K562 (cell line): Measurements from ENCODE around the gene ZBTB32. TPM values are rescaled to one million over a fixed set of nuclear protein-coding genes. Genes with fewer than 3 reads are reported as not detected.

Experiments
- COPS2 ChIP-seq: fragments of 450-650 bp; conservative IDR thresholded peaks from 2 replicates; pipeline ENCODE4 v1.6.1; 2016; ENCODE audit warnings: mild to moderate bottlenecking, moderate library complexity
- ETS2 ChIP-seq: IDR thresholded peaks from 2 replicates; pipeline ENCODE4 v1.6.1; 2016; ENCODE audit warnings: borderline replicate concordance, missing genetic modification characterization, mild to moderate bottlenecking, moderate library complexity, missing compliant biosample characterization; ENCODE audit not compliant: poor library complexity, severe bottlenecking
- MCM7 ChIP-seq, 2 experiments: fragments of 450-650 bp; IDR thresholded peaks; 2 replicates each; pipeline ENCODE4 v1.6.1; 2016 to 2018
- RFX5 ChIP-seq: IDR thresholded peaks from 2 replicates; pipeline ENCODE4 v1.6.1; 2011; ENCODE audit warnings: low read depth, mild to moderate bottlenecking, improper control_type of control experiment, low read length
- RHOXF2B ChIP-seq: fragments of 250-450 bp; sonication (Bioruptor Pico); conservative IDR thresholded peaks from 2 replicates; pipeline ENCODE4 v1.5.1; 2021
- ZBED1 ChIP-seq: IDR thresholded peaks from 2 replicates; pipeline ENCODE4 v1.6.1; 2014
- ZKSCAN1 ChIP-seq: fragments of 150-350 bp; IDR thresholded peaks from 2 replicates; pipeline ENCODE4 v1.6.1; 2016; ENCODE audit warnings: low read depth, low read length
- ZNF165 ChIP-seq: fragments of 250-450 bp; sonication (Bioruptor Pico); IDR thresholded peaks from 2 replicates; pipeline ENCODE4 v1.4.0; 2020; ENCODE audit warnings: borderline replicate concordance
- ZNF224 ChIP-seq: sonication (generic); formaldehyde crosslinking; IDR thresholded peaks from 2 replicates; pipeline ENCODE4 v1.8.0; 2022; ENCODE audit warnings: mild to moderate bottlenecking, missing genetic modification reagents
- polyA plus RNA-seq, 8 experiments: library from polyadenylated mRNA; depleted of rRNA in 4 of 8; stranded (reverse) in 5 of 8; unstranded in 3 of 8; fragments of >200 nt; fragmentation: Nextera tagmentation in 2 of 8; fragmentation: Illumina TruSeq in 1 of 8; extraction: Ambion mirVana in 2 of 8; extraction: Trizol in 1 of 8; gene quantifications; 2 replicates each; pipeline versions ENCODE4 v1.2.1 to v1.2.3, GENCODE V29; 2011 to 2014; ENCODE audit warnings: inconsistent platforms in 1 of 8, missing spikeins in 1 of 8
- total RNA-seq, 7 experiments: library from RNA; depleted of rRNA in 6 of 7; stranded (reverse); fragments of >200 nt in 6 of 7; fragmentation: Illumina TruSeq in 2 of 7; extraction: Trizol in 2 of 7; gene quantifications; 2 replicates each; pipeline versions ENCODE4 v1.2.1 to v1.2.3, GENCODE V29; 2011 to 2021; ENCODE audit warnings: low replicate concordance in 1 of 7
- TF ChIP-seq, protein P1 (sequence below): fragments of 450-650 bp; IDR thresholded peaks from 2 replicates; pipeline ENCODE4 v1.6.1; 2014; ENCODE audit warnings: low read depth, mild to moderate bottlenecking, moderate library complexity, borderline replicate concordance
- TF ChIP-seq, protein P2 (sequence below): fragments of 450-650 bp; formaldehyde crosslinking; IDR thresholded peaks from 2 replicates; pipeline ENCODE4 v1.4.0; 2022; ENCODE audit warnings: mild to moderate bottlenecking, moderate library complexity
- TF ChIP-seq, protein P3 (sequence below): fragments of 250-450 bp; sonication (Bioruptor Pico); IDR thresholded peaks from 2 replicates; pipeline ENCODE4 v1.5.0; 2022; ENCODE audit warnings: mild to moderate bottlenecking
- TF ChIP-seq, protein P4 (sequence below), 2 experiments: fragments of 450-650 bp in 1 of 2; IDR thresholded peaks; 2 replicates each; pipeline ENCODE4 v1.6.1; 2011 to 2017; ENCODE audit warnings: low read depth in 2 of 2, antibody characterized with exemption in 1 of 2, borderline replicate concordance in 1 of 2, low read length in 1 of 2, mild to moderate bottlenecking in 1 of 2, mixed read lengths in 1 of 2; ENCODE audit not compliant: control insufficient read depth in 1 of 2
- TF ChIP-seq, protein P5 (sequence below): fragments of 450-650 bp; formaldehyde crosslinking; IDR thresholded peaks from 2 replicates; pipeline ENCODE4 v1.4.0; 2020; ENCODE audit warnings: mild to moderate bottlenecking, moderate library complexity

Gene ZBTB32
- total and polyA plus RNA-seq, 9 of the 15 experiments (the other 6 are each of a cell fraction or from before 2014, with no cell fraction given), result 0.20 TPM; not detected in 8

DNA sequence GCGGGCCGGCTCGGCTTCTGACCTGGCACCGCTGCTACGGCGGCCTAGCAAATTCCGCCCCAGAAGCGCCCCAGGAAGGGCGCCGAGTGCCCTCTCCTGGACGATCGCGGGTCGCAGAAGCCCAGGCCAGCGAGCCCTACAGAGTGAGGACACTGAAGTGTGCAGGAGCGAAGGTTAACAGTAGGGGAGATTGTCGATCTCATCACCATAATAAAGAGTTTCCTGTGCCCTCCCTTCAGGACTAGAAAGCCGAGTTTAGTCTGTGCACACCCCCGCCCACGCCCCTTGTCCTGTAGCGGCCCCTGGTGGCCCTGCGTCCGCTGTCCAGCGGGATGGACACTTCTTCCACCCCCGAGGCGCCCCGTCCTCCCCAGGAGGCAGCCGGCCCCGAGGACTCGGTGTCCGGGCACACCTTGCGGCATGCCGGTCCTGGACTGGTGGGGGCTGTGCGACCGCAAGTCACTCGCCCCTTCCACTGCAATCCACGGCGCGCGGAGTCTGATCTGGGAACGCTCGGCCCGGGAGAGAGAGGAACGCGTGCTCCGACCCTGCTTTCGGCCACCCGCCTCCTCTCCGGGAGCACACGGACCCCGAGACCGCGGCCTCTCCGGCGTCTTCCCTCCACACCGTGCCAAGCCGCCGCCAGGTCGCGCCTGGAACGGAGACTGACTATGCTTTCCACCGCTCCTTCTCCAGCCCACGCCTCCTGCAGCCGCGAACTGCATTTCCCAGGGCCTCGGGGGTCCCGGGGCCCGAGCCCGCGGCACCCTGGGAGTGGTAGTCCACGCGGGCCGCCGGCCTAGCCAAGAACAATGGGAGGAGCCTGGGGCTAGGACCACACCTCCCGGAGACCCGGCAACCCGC lies 12.7 kb downstream of the ZBTB32 start (continued):
- no peak for TF ChIP-seq ETS2
- TF ChIP-seq COPS2, result no peak
- TF ChIP-seq ZNF224, result no peak
- TF ChIP-seq, protein P1, sequence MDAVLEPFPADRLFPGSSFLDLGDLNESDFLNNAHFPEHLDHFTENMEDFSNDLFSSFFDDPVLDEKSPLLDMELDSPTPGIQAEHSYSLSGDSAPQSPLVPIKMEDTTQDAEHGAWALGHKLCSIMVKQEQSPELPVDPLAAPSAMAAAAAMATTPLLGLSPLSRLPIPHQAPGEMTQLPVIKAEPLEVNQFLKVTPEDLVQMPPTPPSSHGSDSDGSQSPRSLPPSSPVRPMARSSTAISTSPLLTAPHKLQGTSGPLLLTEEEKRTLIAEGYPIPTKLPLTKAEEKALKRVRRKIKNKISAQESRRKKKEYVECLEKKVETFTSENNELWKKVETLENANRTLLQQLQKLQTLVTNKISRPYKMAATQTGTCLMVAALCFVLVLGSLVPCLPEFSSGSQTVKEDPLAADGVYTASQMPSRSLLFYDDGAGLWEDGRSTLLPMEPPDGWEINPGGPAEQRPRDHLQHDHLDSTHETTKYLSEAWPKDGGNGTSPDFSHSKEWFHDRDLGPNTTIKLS, result peak; percentile 95
- TF ChIP-seq, protein P2, sequence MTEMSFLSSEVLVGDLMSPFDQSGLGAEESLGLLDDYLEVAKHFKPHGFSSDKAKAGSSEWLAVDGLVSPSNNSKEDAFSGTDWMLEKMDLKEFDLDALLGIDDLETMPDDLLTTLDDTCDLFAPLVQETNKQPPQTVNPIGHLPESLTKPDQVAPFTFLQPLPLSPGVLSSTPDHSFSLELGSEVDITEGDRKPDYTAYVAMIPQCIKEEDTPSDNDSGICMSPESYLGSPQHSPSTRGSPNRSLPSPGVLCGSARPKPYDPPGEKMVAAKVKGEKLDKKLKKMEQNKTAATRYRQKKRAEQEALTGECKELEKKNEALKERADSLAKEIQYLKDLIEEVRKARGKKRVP, result no peak
- TF ChIP-seq RFX5, result no peak
- no peak for TF ChIP-seq RHOXF2B (CRISPR knock-in tag)
- TF ChIP-seq ZNF165 (CRISPR knock-in tag), result no peak
- no peak for TF ChIP-seq ZBED1
- TF ChIP-seq ZKSCAN1, result no peak
- TF ChIP-seq, protein P3, sequence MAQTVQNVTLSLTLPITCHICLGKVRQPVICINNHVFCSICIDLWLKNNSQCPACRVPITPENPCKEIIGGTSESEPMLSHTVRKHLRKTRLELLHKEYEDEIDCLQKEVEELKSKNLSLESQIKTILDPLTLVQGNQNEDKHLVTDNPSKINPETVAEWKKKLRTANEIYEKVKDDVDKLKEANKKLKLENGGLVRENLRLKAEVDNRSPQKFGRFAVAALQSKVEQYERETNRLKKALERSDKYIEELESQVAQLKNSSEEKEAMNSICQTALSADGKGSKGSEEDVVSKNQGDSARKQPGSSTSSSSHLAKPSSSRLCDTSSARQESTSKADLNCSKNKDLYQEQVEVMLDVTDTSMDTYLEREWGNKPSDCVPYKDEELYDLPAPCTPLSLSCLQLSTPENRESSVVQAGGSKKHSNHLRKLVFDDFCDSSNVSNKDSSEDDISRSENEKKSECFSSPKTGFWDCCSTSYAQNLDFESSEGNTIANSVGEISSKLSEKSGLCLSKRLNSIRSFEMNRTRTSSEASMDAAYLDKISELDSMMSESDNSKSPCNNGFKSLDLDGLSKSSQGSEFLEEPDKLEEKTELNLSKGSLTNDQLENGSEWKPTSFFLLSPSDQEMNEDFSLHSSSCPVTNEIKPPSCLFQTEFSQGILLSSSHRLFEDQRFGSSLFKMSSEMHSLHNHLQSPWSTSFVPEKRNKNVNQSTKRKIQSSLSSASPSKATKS (CRISPR knock-in tag), result 0 out of 2 replicates have a peak, but pooled peaks have one; percentile 50
- no peak for TF ChIP-seq MCM7 (IDR thresholded peaks at IDR 0.05)
- TF ChIP-seq, protein P4, sequence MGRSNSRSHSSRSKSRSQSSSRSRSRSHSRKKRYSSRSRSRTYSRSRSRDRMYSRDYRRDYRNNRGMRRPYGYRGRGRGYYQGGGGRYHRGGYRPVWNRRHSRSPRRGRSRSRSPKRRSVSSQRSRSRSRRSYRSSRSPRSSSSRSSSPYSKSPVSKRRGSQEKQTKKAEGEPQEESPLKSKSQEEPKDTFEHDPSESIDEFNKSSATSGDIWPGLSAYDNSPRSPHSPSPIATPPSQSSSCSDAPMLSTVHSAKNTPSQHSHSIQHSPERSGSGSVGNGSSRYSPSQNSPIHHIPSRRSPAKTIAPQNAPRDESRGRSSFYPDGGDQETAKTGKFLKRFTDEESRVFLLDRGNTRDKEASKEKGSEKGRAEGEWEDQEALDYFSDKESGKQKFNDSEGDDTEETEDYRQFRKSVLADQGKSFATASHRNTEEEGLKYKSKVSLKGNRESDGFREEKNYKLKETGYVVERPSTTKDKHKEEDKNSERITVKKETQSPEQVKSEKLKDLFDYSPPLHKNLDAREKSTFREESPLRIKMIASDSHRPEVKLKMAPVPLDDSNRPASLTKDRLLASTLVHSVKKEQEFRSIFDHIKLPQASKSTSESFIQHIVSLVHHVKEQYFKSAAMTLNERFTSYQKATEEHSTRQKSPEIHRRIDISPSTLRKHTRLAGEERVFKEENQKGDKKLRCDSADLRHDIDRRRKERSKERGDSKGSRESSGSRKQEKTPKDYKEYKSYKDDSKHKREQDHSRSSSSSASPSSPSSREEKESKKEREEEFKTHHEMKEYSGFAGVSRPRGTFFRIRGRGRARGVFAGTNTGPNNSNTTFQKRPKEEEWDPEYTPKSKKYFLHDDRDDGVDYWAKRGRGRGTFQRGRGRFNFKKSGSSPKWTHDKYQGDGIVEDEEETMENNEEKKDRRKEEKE (IDR thresholded peaks at IDR 0.05; ENCODE audit: borderline replicate concordance in 1 of 2, control insufficient read depth in 1 of 2, low read depth in 2 of 2, low read length in 1 of 2), result 0 out of 4 replicates have a peak, but pooled peaks of 1 of the 2 experiments have one; percentile 42
- TF ChIP-seq, protein P5, sequence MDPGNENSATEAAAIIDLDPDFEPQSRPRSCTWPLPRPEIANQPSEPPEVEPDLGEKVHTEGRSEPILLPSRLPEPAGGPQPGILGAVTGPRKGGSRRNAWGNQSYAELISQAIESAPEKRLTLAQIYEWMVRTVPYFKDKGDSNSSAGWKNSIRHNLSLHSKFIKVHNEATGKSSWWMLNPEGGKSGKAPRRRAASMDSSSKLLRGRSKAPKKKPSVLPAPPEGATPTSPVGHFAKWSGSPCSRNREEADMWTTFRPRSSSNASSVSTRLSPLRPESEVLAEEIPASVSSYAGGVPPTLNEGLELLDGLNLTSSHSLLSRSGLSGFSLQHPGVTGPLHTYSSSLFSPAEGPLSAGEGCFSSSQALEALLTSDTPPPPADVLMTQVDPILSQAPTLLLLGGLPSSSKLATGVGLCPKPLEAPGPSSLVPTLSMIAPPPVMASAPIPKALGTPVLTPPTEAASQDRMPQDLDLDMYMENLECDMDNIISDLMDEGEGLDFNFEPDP, result no peak
